ENCODE results near the gene ARHGDIB. TPM values are rescaled to one million over a fixed set of nuclear protein-coding genes. Genes with fewer than 3 reads are reported as not detected.
A peak's percentile ranks its signal among the peaks of the same experiment; 100 is the strongest.

Gene ARHGDIB
- polyA plus RNA-seq, 10 donors, result 33.5 to 83.5 (median 45.8) TPM

DNA sequence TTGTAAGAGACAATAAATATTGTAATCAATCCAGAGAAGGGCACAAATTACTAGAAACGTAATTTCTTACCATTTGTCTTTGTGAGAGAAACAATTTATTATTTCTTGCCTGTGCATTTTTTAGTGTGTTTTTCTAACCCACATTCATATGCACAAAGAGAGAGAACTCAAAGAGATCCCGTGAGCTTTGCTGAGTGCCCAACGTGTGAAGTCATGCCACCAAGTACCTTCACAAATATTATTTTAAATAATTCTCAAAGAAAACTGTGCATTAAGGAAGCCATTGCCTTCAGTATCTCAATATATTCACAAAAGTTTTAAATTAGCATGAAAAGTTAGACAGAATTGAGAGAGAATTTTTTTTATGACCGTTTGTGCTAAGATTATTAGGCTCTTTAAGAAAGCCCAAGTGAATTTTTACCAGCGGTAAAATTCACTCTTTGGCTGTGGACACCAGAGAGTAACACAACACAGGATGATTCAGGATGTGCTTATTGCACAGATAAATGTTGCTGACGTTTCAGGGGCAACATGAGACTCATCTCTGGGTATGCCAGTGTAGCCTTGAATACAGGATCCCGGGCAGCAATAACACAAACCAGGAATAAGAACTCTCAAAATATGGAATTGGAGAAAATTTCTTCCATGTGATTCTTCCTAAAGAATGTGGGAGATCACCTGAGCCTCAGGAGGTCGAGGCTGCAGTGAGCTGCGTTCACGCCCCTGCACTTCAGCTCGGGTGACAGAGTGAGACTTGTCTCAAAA lies 2.9 kb downstream of the ARHGDIB start:
- DNase-seq, result no peak

- DNase-seq, result peak in 1 of 3 donors; percentile 32
Measured at GRCh38 chr12:14957551-14958168, 3.7 kb downstream of the ARHGDIB start.

DNA sequence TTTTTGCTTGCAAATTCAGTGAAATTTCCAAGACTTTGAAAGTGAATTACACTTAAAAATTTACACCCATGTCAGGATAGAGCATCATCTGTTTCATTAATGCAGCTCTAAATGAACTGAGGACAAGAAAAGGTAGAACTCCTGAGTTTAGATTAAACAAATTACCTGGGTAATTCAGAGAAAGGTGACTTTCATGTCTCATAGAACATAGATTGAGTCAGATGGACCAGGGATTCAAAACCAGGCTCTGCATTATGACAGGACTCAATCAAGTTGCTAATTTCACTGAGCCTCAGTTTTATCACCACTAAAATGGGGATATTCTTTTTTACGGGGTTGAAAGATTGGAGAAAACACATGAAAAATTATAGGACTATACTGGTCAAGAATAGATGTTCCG lies 4.5 kb downstream of the ARHGDIB start:
- no peak for DNase-seq

- no peak for DNase-seq
Measured at GRCh38 chr12:14956024-14956891, 5.1 kb downstream of the ARHGDIB start.

- DNase-seq, result no peak
Measured at GRCh38 chr12:14954269-14954668, 7.1 kb downstream of the ARHGDIB start.

DNA sequence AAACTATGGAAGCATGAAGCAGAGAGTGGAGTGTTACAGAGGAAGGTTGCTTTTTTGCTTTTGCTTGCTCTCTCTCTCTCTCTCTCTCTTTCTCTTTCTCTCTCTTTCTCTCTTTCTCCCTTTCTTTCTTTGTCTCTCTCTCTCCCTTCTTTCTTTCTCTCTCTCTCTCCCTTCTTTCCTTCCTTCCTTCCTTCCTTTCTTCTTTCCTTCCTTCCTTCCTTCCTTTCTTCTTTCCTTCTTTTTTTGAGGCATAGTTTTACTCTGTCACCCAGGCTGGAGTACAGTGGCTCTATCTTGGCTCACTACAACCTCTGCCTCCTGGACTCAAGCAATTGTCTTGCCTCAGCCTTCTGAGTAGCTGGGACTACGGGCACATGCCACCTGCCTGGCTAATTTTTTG lies 7.6 kb downstream of the ARHGDIB start:
- no peak for DNase-seq

- peak; percentile 49 to 81 (median 70) for DNase-seq
Measured at GRCh38 chr12:14952299-14952921, 9.0 kb downstream of the ARHGDIB start.

GRCh38 chr12:14951851-14952250 lies 9.6 kb downstream of the ARHGDIB start:
- DNase-seq, result no peak

DNA sequence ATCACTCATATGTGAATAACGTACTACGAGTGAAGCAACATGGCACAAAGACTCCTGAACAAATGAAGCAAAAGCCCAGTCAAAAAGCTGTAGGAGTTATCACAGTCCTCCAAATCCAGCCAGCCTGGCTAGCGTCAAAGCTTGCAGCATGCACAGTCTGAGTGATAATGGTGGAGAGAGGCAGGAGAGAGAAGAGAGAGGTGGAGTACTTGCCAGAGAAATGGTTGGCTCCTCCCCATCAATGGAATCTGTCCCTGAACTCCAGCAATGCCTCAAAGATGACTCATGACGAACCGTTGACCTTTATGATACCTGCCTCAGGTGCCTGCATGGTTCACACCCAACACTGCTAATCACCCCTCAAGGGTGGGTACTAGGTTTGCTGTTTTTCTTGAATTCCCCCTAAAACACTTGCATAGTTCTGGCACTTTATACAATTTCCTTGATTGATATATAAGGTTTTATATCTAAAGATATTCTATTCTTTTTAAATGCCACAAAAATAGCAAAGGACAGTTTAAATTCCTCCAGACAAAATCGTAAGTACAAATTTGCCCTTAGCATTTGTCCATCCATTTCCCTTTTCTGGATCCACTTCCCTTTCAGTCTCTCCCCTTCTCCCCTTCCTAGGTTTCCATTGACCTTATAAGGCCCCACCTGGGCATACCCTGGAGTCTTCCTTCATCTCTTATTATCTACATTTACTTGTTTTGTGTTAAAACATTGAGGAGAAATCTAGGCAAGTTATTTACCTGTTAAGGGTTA lies 10.2 kb downstream of the ARHGDIB start:
- no peak for DNase-seq

DNA sequence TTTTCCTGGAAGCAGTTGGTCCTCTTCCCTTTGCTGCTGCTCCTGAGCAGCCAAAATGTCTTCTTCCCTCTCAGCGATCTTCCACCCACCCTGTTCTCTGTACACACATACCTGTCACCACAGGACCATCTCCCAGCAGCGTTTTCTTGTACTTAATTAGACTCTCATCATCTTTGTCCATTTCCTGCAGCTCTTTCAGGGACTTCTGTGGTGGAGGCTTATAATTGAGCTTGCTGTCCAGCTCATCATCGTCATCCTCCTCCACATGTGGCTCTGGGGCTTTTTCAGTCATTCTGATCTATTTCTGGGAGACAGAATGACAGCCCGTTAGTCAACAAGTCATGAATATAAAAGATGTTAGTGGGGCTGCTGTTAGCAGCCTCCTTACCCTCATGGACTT lies 11.0 kb downstream of the ARHGDIB start:
- no peak for DNase-seq

- no peak for DNase-seq
Measured at GRCh38 chr12:14949631-14950030, 11.8 kb downstream of the ARHGDIB start.

DNA sequence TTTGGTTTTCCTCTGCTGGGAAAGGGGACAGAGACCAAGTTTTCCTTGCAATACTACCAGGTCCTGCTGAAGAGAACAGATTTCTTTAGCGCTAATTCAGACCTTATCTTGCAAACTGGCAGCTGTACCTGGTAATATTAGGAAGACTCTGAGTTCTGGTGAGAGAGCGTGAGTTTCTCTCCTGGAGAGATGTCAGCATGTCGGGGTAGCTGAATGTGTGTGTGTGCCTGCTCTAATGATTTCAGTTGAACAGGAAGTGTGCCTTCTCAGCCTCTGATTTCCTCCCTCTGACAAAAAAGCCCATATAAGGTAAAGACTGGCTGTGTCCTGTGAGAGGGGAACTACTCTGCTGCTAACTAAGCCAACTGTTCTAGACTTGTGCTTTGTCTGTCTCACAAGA lies 12.7 kb downstream of the ARHGDIB start:
- DNase-seq, result peak; percentile 51 to 78 (median 73)

DNA sequence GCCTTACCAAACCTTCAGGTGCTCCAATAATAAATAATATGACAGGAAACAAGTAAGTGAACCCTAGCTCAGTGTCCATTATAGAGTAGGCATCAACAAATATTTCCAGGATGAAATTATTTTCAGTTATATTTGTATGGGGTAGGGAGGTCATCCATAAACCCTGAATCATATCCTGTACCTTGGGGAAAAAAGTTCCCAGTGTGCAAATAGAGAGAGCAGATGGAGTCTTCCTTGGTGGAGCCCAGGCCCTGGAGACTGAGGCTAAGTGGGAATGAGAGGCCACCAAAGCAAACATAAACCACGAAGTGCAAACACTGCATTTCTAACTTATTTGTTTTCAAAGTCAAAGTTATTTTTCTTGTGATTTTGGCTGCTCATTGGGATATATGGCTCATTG lies 14.5 kb downstream of the ARHGDIB start:
- no peak for DNase-seq

GRCh38 chr12:14946162-14946561 lies 15.2 kb downstream of the ARHGDIB start:
- DNase-seq, result no peak

DNA sequence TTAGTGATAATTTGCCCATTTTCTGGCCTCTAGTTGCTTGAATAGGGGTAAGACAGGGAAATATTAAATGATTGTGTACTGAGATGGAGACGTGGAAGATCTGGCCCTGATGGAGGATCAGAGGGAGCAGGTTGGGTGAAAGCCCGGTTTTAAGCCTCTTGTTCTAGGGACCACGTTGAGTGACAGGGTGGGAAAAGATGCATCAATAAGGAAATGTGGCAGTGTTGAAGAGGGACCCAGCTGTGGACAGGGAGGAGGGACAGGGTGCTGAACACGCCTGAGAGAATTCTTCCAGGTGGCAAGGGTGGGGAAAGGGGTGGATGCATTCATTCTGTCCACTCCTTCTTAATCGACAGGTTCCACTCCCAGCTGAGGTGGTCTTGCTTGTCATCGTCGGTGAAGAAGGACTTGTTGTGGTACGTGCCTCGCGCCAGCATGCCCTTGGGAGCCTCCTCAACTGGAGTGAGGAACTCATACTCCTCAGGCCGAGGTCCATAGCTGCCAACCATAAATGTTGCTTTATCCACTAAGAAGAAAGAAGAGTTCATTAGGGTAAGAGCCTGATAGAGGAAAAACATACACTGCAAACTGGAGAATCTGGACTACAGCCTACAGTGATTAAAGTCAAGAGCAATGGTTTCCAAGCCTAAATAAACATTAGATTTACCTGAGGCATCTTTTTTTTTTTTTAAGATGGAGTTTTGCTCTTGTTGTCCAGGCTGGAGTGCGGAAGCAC lies 19.0 kb downstream of the ARHGDIB start:
- no peak for DNase-seq

- DNase-seq, result no peak
Measured at GRCh38 chr12:14941369-14941768, 20.0 kb downstream of the ARHGDIB start.

DNA sequence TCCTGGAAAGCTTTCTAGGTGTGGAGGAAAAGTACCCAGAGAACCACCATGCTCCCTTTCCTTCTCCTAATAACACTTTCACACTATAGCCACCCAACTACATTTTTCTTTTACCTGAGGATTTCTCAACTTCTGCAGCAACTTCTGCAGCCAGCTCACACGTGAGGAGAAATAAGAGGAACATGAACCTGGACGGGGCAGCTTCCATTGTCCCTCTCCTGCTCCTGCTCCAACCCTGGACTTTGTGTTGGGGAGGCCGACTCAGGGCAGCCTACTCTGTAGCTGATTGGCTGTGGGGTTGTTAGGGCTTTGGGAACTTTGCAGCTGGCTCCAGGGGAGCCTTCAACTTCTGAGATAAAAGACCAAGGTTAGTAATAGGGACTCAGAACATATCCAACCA lies 23.1 kb downstream of the ARHGDIB start, which contains the start of gene ERP27:
TSS of gene ERP27 (minus strand) at position 237 of the 400 bp plus-strand sequence. CDS start at position 208, 29 bp downstream.
- DNase-seq, result no peak

DNA sequence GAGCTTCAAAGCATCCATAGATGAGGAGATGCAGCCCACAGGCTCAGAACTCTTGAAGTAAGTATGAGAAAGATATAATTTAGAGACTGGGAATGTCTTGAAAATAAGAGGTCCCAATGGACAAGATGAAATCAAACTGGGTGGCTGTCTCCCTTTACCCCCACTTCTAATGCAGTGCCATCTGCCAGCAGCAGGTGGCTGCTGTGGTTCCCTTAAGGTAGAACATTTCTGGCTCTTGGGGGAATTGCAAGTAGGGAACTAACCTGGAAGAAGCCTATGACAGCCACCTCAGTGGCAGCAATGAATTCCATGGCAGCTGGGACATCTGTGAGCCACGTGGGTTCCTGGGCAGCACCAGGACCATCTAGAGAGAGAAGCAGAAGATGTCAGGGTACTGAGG lies 23.7 kb downstream of the ARHGDIB start:
- no peak for DNase-seq

- DNase-seq, result no peak
Measured at GRCh38 chr12:14937014-14937413, 24.4 kb downstream of the ARHGDIB start.

GRCh38 chr12:14936224-14936861 lies 25.1 kb downstream of the ARHGDIB start:
- no peak for DNase-seq

All from muscle of back (tissue), 11 donors.